ENCODE data around the gene SLC24A3.

Gene SLC24A3

DNA sequence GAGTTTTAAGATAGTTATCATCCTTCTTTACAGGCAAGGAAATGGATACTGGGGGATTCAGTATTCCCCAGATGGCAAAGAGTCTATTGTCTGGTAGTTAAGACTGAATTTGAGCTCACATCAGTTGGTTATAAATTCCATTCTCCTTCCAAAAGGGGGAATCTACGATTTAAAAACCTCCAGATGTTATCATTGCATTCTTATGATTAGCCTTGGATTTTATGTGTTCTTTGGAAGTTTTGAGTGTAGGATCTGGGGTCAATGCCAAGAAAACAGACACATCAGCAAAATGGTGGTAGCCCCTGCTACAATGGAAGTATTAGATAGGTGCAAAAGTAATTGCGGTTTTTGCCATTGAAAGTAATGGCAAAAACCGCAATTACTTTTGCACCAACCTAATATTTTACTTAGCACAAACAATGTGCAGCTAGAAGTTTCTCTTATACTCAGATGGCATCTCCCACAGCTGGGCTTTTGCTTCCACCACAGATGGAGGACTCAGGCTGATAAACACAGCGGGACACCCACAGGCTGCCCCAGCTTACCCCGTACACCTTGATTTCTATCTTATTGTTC is 377.4 kb downstream of the SLC24A3 start:
- Mint-ChIP-seq H3K4me1 (peaks cover 42% of the 10 kb centered on the region), H3K9me3 (peaks cover 4% of the 10 kb centered on the region), H3K27ac (peak overlapping the region; percentile 16 to 85 (median 24)), H3K4me3 (no peak overlapping the region), H3K36me3 (ENCODE audit: low read depth) (peaks cover 18% of the 10 kb centered on the region), H3K27me3 (ENCODE audit: low read depth) (peaks cover 3% of the 10 kb centered on the region)
- TF ChIP-seq, protein P1, sequence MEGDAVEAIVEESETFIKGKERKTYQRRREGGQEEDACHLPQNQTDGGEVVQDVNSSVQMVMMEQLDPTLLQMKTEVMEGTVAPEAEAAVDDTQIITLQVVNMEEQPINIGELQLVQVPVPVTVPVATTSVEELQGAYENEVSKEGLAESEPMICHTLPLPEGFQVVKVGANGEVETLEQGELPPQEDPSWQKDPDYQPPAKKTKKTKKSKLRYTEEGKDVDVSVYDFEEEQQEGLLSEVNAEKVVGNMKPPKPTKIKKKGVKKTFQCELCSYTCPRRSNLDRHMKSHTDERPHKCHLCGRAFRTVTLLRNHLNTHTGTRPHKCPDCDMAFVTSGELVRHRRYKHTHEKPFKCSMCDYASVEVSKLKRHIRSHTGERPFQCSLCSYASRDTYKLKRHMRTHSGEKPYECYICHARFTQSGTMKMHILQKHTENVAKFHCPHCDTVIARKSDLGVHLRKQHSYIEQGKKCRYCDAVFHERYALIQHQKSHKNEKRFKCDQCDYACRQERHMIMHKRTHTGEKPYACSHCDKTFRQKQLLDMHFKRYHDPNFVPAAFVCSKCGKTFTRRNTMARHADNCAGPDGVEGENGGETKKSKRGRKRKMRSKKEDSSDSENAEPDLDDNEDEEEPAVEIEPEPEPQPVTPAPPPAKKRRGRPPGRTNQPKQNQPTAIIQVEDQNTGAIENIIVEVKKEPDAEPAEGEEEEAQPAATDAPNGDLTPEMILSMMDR (IDR thresholded peaks at IDR 0.05; ENCODE audit: unreplicated experiment in 3 of 3) = no peak

GRCh38 chr20:19590382-19590781 is 377.9 kb downstream of the SLC24A3 start:
- H3K27me3 Mint-ChIP-seq (ENCODE audit: low read depth) = peaks cover 3% of the 10 kb centered on the region
- H3K9me3 Mint-ChIP-seq = peaks cover 4% of the 10 kb centered on the region
- no peak overlapping the region for H3K4me3 Mint-ChIP-seq
- TF ChIP-seq, protein P1 (IDR thresholded peaks at IDR 0.05; ENCODE audit: unreplicated experiment in 3 of 3) = no peak
- peaks cover 42% of the 10 kb centered on the region for H3K4me1 Mint-ChIP-seq
- peak overlapping the region; percentile 16 to 85 (median 24) for H3K27ac Mint-ChIP-seq
- H3K36me3 Mint-ChIP-seq (ENCODE audit: low read depth) = peaks cover 18% of the 10 kb centered on the region

DNA sequence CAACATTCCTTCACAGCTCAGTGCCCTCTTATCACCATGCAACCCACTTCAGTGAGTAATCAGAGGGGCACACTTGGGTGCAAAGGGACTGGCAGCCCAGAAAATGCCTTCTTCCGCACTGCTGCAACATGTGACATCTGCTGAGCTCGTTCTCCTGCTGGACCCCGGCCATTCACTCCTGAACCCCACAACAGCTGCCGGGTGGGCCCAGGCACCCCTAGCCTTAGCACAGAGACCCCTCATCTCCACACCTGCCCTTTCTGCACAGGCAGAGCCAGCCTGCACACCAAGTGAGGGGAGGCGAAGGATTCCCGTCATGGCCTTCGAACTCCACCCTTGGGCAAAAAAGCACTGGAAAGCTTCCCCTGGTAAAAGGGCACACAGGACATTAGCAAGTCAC is 381.3 kb downstream of the SLC24A3 start:
- Mint-ChIP-seq H3K4me3 (no peak overlapping the region), H3K27me3 (ENCODE audit: low read depth) (peaks cover 7% of the 10 kb centered on the region), H3K4me1 (peaks cover 33% of the 10 kb centered on the region), H3K36me3 (ENCODE audit: low read depth) (peaks cover 18% of the 10 kb centered on the region), H3K27ac (no peak overlapping the region), H3K9me3 (peaks cover 4% of the 10 kb centered on the region)
- TF ChIP-seq, protein P1 (IDR thresholded peaks at IDR 0.05; ENCODE audit: unreplicated experiment in 3 of 3) = no peak

DNA sequence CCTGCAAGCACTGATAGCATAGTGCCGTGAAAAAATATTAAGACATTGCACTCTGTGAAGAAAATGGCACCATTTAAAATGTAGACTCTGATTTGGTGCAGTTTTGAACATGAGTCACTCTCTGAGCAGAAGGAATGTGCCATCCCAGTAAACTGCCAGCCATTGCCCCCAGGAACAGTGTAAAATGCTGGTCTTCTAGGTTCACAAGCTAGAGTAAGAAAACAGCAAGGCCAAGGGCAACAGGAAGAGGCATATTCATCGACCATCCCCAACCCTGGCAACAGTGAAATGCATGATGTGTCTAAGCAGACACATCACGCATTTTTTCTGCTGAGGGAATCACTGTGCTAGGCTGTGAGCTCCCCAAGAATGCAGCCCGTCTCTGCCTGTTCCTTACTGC is 382.5 kb downstream of the SLC24A3 start:
- TF ChIP-seq, protein P1 (IDR thresholded peaks at IDR 0.05; ENCODE audit: unreplicated experiment in 3 of 3) = no peak
- Mint-ChIP-seq H3K36me3 (ENCODE audit: low read depth) (peaks cover 18% of the 10 kb centered on the region), H3K27me3 (ENCODE audit: low read depth) (peaks cover 7% of the 10 kb centered on the region), H3K4me1 (peaks cover 21% of the 10 kb centered on the region), H3K9me3 (peaks cover 4% of the 10 kb centered on the region), H3K4me3 (no peak overlapping the region), H3K27ac (no peak overlapping the region)

- Mint-ChIP-seq H3K4me1 (peaks cover 23% of the 10 kb centered on the region), H3K27ac (no peak overlapping the region), H3K36me3 (ENCODE audit: low read depth) (no peaks in the 10 kb centered on the region), H3K4me3 (no peak overlapping the region), H3K27me3 (ENCODE audit: low read depth) (peaks cover 4% of the 10 kb centered on the region), H3K9me3 (no peaks in the 10 kb centered on the region)
- TF ChIP-seq, protein P1 (IDR thresholded peaks at IDR 0.05; ENCODE audit: unreplicated experiment in 3 of 3) = no peak
These were observed 385.8 kb downstream of the SLC24A3 start for GRCh38 chr20:19598117-19598850.

DNA sequence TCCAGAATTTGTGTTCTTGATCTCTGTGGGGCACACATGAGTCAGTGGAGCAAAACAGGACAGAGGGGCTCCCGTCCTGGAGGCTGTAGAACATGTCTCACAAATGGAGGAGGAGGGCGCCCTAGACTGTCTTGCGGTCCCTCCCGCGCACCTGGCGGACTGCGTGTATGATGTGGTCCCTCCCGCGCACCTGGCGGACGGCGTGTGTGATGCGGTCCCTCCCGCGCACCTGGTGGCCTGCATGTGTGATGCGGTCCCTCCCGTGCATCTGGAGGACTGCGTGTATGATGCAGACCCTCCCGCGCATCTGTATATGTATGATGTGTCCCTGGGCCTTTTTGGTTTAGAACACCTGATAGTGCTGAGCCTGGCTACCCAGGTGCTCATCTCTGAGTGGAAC is 386.8 kb downstream of the SLC24A3 start:
- Mint-ChIP-seq H3K4me3 (no peak overlapping the region), H3K36me3 (ENCODE audit: low read depth) (no peaks in the 10 kb centered on the region), H3K27ac (no peak overlapping the region), H3K4me1 (peaks cover 28% of the 10 kb centered on the region), H3K9me3 (no peaks in the 10 kb centered on the region), H3K27me3 (ENCODE audit: low read depth) (peaks cover 6% of the 10 kb centered on the region)
- TF ChIP-seq, protein P1 (IDR thresholded peaks at IDR 0.05; ENCODE audit: unreplicated experiment in 3 of 3) = no peak

Data from nephron (organoid).